Measurements from ENCODE around the gene INPP5D.
A peak's percentile ranks its signal among the peaks of the same experiment; 100 is the strongest.

INPP5D gene

DNA sequence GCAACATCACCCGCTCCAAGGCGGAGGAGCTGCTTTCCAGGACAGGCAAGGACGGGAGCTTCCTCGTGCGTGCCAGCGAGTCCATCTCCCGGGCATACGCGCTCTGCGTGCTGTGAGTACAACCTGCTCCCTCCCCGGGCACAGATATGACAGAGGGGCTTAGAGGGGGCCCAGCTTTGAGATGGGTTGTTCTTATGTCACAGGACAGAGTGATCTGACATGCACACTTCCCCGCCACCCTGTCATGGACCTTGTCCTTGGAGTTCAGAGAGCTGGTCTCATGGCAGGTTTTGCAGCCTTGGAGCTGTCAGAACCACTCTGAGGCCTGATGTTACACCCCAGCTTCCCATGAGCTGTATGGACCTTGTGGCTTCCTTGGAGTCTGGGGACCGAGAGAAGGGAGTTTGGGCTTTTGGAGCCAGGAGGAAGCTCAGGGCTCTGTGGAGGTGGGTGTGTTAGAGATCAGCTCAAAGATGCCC is 398 bp downstream of the INPP5D start:
- H3K27me3 Mint-ChIP-seq (ENCODE audit: low read depth): peaks cover 5% of the 10 kb centered on the region
- H3K27ac Mint-ChIP-seq: peak overlapping the region in 1 of 3 experiments; percentile 41
- H3K36me3 Mint-ChIP-seq (ENCODE audit: low read depth): no peaks in the 10 kb centered on the region
- no peaks in the 10 kb centered on the region for H3K4me1 Mint-ChIP-seq
- H3K4me3 Mint-ChIP-seq: no peak overlapping the region
- no peaks in the 10 kb centered on the region for H3K9me3 Mint-ChIP-seq
- TF ChIP-seq, protein P1, sequence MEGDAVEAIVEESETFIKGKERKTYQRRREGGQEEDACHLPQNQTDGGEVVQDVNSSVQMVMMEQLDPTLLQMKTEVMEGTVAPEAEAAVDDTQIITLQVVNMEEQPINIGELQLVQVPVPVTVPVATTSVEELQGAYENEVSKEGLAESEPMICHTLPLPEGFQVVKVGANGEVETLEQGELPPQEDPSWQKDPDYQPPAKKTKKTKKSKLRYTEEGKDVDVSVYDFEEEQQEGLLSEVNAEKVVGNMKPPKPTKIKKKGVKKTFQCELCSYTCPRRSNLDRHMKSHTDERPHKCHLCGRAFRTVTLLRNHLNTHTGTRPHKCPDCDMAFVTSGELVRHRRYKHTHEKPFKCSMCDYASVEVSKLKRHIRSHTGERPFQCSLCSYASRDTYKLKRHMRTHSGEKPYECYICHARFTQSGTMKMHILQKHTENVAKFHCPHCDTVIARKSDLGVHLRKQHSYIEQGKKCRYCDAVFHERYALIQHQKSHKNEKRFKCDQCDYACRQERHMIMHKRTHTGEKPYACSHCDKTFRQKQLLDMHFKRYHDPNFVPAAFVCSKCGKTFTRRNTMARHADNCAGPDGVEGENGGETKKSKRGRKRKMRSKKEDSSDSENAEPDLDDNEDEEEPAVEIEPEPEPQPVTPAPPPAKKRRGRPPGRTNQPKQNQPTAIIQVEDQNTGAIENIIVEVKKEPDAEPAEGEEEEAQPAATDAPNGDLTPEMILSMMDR (IDR thresholded peaks at IDR 0.05; ENCODE audit: unreplicated experiment in 3 of 3): no peak

DNA sequence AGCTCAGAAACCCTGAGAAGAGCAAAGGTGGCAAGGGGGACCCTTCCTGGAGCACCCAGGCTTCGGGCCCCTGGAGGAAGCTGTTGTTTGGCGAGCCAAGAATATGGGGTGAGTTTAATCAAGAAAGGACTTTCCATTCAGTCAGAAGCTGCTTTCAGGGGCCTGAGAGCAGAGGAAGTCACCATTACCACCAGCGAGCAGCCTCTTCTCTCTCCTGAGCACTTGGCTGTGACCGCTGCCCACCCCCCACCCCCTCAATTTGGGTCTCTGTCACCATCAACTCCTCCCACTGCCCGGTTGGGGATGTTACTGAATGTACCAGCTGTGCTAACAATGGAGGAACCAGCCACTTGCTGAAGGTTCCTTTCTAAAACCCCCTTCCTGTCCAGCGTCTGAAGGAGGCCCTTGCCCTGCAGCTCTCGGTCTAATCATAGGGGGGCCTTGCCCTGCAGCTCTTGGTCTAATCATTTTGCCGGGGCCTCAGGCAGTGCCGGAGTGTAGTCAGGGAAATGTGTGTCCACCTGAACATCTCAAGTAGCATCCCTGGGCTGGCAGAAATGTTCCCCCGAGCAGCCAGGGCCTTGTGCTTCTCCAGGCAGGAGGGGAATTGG is 943 bp downstream of the INPP5D start:
- TF ChIP-seq, protein P1 (IDR thresholded peaks at IDR 0.05; ENCODE audit: unreplicated experiment in 3 of 3): no peak
- Mint-ChIP-seq H3K27me3 (ENCODE audit: low read depth) (peaks cover 5% of the 10 kb centered on the region), H3K4me3 (peak overlapping the region in 1 of 3 experiments; percentile 27), H3K4me1 (no peaks in the 10 kb centered on the region), H3K36me3 (ENCODE audit: low read depth) (no peaks in the 10 kb centered on the region), H3K9me3 (no peaks in the 10 kb centered on the region), H3K27ac (peak overlapping the region in 1 of 3 experiments; percentile 41)

DNA sequence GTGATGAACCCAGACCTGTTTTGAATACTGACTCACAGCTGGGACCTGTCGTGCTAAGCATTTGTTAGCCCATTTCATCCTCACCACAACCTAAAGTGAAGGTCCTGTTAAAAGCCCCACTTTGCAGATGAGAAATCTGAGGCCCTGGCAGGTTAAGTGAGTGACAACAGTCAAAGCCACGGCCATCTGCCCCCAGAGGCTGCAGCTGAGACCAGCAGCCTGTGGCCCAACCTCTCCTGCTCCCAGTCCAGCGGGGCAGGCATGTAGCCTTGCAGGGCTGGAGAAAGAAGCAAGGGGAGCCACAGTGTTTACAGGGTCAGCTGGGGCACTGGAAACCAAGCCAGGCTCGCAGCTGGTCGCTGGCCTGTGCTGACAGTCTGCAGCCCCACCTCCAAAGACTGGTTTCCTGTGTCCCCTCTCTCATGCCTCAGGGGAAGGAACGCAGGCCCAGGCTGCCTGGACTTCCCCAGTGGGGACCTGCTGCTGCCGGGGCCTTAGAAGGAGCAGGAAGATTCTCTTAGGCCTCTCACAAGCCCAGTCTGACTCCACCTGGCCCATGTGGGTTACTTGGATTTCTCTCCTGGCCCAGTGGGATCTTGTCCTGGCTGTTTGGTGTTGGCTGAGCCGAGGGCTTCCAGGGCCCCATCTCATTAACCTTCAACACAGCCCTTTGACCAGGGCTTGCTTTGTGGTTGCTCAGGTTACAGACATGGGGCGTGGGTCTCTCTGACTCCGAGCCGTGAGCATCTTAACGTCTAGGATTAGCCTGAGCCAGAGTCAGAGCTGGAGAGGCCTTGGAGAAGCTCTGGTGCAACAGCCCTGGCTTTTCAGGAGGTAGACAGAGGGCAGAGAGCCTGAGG is 1.7 kb downstream of the INPP5D start:
- no peaks in the 10 kb centered on the region for H3K9me3 Mint-ChIP-seq
- peaks cover 5% of the 10 kb centered on the region for H3K27me3 Mint-ChIP-seq (ENCODE audit: low read depth)
- no peak overlapping the region for H3K4me3 Mint-ChIP-seq
- peak overlapping the region in 1 of 3 experiments; percentile 57 for H3K27ac Mint-ChIP-seq
- no peaks in the 10 kb centered on the region for H3K36me3 Mint-ChIP-seq (ENCODE audit: low read depth)
- TF ChIP-seq, protein P1 (IDR thresholded peaks at IDR 0.05; ENCODE audit: unreplicated experiment in 3 of 3): no peak
- no peaks in the 10 kb centered on the region for H3K4me1 Mint-ChIP-seq

DNA sequence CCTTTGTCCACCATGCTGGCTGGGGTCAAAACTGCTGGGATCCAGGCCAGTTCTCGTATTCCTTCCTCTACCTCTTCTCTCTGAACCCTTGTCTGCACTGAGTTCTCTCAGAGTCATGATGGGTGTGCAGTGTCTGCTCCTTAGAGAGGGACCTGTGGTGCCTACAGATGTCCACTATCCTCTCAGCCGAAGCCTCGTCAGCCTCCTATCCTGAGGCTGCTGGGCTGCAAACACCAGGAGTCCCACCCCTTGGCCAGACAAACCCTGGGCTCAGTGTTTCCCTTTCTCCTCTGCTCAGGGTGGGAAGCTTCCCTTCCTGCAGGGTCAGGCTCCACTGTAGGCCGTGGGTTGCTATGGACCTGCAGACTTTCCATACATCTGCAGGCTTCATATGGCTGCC is 2.3 kb downstream of the INPP5D start:
- TF ChIP-seq, protein P1 (IDR thresholded peaks at IDR 0.05; ENCODE audit: unreplicated experiment in 3 of 3): no peak
- Mint-ChIP-seq H3K4me1 (no peaks in the 10 kb centered on the region), H3K9me3 (no peaks in the 10 kb centered on the region), H3K27me3 (ENCODE audit: low read depth) (peaks cover 2% of the 10 kb centered on the region), H3K36me3 (ENCODE audit: low read depth) (no peaks in the 10 kb centered on the region), H3K4me3 (no peak overlapping the region), H3K27ac (peak overlapping the region in 1 of 3 experiments; percentile 57)

DNA sequence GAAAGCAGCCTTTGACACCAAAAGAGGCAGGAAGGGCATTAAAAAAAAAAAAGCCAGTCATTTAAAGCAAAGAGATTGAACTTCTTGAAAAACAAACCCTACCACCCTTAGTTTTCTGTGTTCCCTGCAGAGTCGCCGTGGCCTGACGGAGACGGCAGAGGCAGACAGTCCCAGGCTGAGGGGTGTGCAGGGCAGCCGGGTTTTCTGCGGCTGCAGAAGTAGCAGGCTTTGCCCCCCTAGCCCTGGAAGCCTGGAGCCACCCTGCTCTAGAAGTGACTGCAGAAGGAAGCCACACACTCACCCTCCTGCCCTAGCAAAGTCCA is 2.8 kb downstream of the INPP5D start:
- H3K27ac Mint-ChIP-seq: no peak overlapping the region
- no peak overlapping the region for H3K4me3 Mint-ChIP-seq
- H3K4me1 Mint-ChIP-seq: no peaks in the 10 kb centered on the region
- TF ChIP-seq, protein P1 (IDR thresholded peaks at IDR 0.05; ENCODE audit: unreplicated experiment in 3 of 3): no peak
- H3K27me3 Mint-ChIP-seq (ENCODE audit: low read depth): no peaks in the 10 kb centered on the region
- no peaks in the 10 kb centered on the region for H3K9me3 Mint-ChIP-seq
- H3K36me3 Mint-ChIP-seq (ENCODE audit: low read depth): no peaks in the 10 kb centered on the region
